Right renal pelvis (tissue), 4 donors: Measurements from ENCODE around the gene TRAK1. TPM values are rescaled to one million over a fixed set of nuclear protein-coding genes. Genes with fewer than 3 reads are reported as not detected.

Experiments used
- DNase-seq, 4 donors: peaks; one replicate each; pipeline ENCODE4 v3.0.0-alpha.2; 2013; ENCODE audit warnings: low read depth in 4 of 4, low spot score in 3 of 4, missing footprints in 1 of 4
- polyA plus RNA-seq, 4 donors: library from polyadenylated mRNA; unstranded; fragments of 120-200 nt; gene quantifications; one replicate each; pipeline ENCODE4 v1.2.1, GENCODE V29; 2013; ENCODE audit not compliant: insufficient read length in 4 of 4

TRAK1 gene
- polyA plus RNA-seq, 4 donors: 42.3 to 51.1 (median 46.7) TPM

GRCh38 chr3:42175386-42176240 lies 84.5 kb downstream of the TRAK1 start:
- DNase-seq: no peak

- no peak for DNase-seq
These were observed 85.3 kb downstream of the TRAK1 start for GRCh38 chr3:42176242-42177034.

GRCh38 chr3:42177068-42177800 lies 86.1 kb downstream of the TRAK1 start:
- DNase-seq: no peak

GRCh38 chr3:42177801-42178150 lies 86.6 kb downstream of the TRAK1 start:
- no peak for DNase-seq

GRCh38 chr3:42179110-42179725 lies 88.1 kb downstream of the TRAK1 start:
- DNase-seq: peak in 1 of 4 donors; percentile 46

GRCh38 chr3:42180901-42181300 lies 89.7 kb downstream of the TRAK1 start:
- DNase-seq: no peak

GRCh38 chr3:42182555-42182954 lies 91.4 kb downstream of the TRAK1 start:
- no peak for DNase-seq

- no peak for DNase-seq
These were observed 93.0 kb downstream of the TRAK1 start for GRCh38 chr3:42183991-42184632.

- no peak for DNase-seq
These were observed 93.7 kb downstream of the TRAK1 start for GRCh38 chr3:42184651-42185443.

- no peak for DNase-seq
These were observed 96.8 kb downstream of the TRAK1 start for GRCh38 chr3:42187936-42188335.

- DNase-seq: no peak
These were observed 97.2 kb downstream of the TRAK1 start for GRCh38 chr3:42188376-42188775.

- no peak for DNase-seq
These were observed 97.9 kb downstream of the TRAK1 start for GRCh38 chr3:42189001-42189460.

GRCh38 chr3:42189736-42190135 lies 98.6 kb downstream of the TRAK1 start:
- no peak for DNase-seq

- peak; percentile 51 to 73 (median 64) for DNase-seq
These were observed 99.7 kb downstream of the TRAK1 start for GRCh38 chr3:42190701-42191442.

- DNase-seq: no peak
These were observed 100.2 kb downstream of the TRAK1 start for GRCh38 chr3:42191443-42191747.

GRCh38 chr3:42192334-42193200 lies 101.4 kb downstream of the TRAK1 start:
- no peak for DNase-seq

GRCh38 chr3:42194943-42195510 lies 103.9 kb downstream of the TRAK1 start:
- DNase-seq: no peak
